ENCODE measurements around the gene PFDN2. TPM values are rescaled to one million over a fixed set of nuclear protein-coding genes. Genes with fewer than 3 reads are reported as not detected.

The PFDN2 gene
- total RNA-seq: 16.2 TPM

GRCh38 chr1:161117759-161118581 lies at the start of gene PFDN2, which contains the start of gene NIT1:
PFDN2 (minus strand) TSS chr1:161118037; CDS start chr1:161118026, 11 bp downstream.
NIT1 (plus strand) TSS chr1:161118105; CDS start chr1:161118177, 72 bp downstream.

GRCh38 chr1:161165742-161166668 lies 48.2 kb upstream of the PFDN2 start, which contains the start of gene PPOX:
PPOX (plus strand) TSS chr1:161166426; CDS start chr1:161166848, 422 bp downstream.

GRCh38 chr1:161159087-161159912 lies 41.5 kb upstream of the PFDN2 start, which contains the start of gene USP21:
USP21 (plus strand) TSS chr1:161159500; CDS start chr1:161160641, 1,141 bp downstream.

GRCh38 chr1:161153682-161154337 lies 36.0 kb upstream of the PFDN2 start, which contains the start of gene UFC1:
UFC1 (plus strand) TSS chr1:161153978; CDS start chr1:161153998, 20 bp downstream.

GRCh38 chr1:161132410-161133219 lies 14.8 kb upstream of the PFDN2 start, which contains the start of gene DEDD:
DEDD (minus strand) TSS chr1:161132667; CDS start chr1:161124462, 8,205 bp downstream.

GRCh38 chr1:161098210-161099068 lies 19.4 kb downstream of the PFDN2 start, which contains the start of gene KLHDC9:
KLHDC9 (plus strand) TSS chr1:161098361; CDS start chr1:161098536, 175 bp downstream.

GRCh38 chr1:161089251-161089924 lies 28.4 kb downstream of the PFDN2 start, which contains the start of gene NECTIN4:
NECTIN4 (minus strand) TSS chr1:161089558; CDS start chr1:161089296, 262 bp downstream.

GRCh38 chr1:161069731-161070270 lies 48.0 kb downstream of the PFDN2 start, which contains the start of gene ARHGAP30:
ARHGAP30 (minus strand) TSS chr1:161069891; CDS start chr1:161069624, 267 bp downstream.

Small RNAs within 50 kb of the gene (small RNA-seq; reads per million reads assigned to genes)
- not detected for gene RF01225 (ENCODE audit: low replicate concordance)

Other genes with a start within 250 kb of the PFDN2 start
- 3.2 TPM for gene ITLN1, start 232.9 kb downstream of the PFDN2 start, total RNA-seq
- gene ITLN2, start 163.2 kb downstream of the PFDN2 start, total RNA-seq: not detected
- 96.5 TPM for gene F11R, start 96.9 kb downstream of the PFDN2 start, total RNA-seq
- gene TSTD1, start 79.1 kb downstream of the PFDN2 start, total RNA-seq: 56.5 TPM
- 63.2 TPM for gene USF1, start 72.1 kb downstream of the PFDN2 start, total RNA-seq
- 5.5 TPM for gene ARHGAP30, start 48.1 kb downstream of the PFDN2 start, total RNA-seq
- 6.3 TPM for gene NECTIN4, start 28.5 kb downstream of the PFDN2 start, total RNA-seq
- 10.7 TPM for gene KLHDC9, start 19.7 kb downstream of the PFDN2 start, total RNA-seq
- 43.4 TPM for gene NIT1, start 68 bp upstream of the PFDN2 start, total RNA-seq
- gene DEDD, start 14.6 kb upstream of the PFDN2 start, total RNA-seq: 22.9 TPM
- 58.5 TPM for gene UFC1, start 35.9 kb upstream of the PFDN2 start, total RNA-seq
- gene USP21, start 41.5 kb upstream of the PFDN2 start, total RNA-seq: 27.8 TPM
- 26.1 TPM for gene PPOX, start 48.4 kb upstream of the PFDN2 start, total RNA-seq
- 40.8 TPM for gene B4GALT3, start 59.5 kb upstream of the PFDN2 start, total RNA-seq
- gene ADAMTS4, start 81.0 kb upstream of the PFDN2 start, total RNA-seq: 1.3 TPM
- 161 TPM for gene NDUFS2, start 84.3 kb upstream of the PFDN2 start, total RNA-seq
- 21.9 TPM for gene FCER1G, start 97.3 kb upstream of the PFDN2 start, total RNA-seq
- 0.70 TPM for gene APOA2, start 105.6 kb upstream of the PFDN2 start, total RNA-seq
- 13.1 TPM for gene TOMM40L, start 108.0 kb upstream of the PFDN2 start, total RNA-seq
- 0.23 TPM for gene NR1I3, start 120.2 kb upstream of the PFDN2 start, total RNA-seq
- 1.3 TPM for gene PCP4L1, start 140.7 kb upstream of the PFDN2 start, total RNA-seq
- gene MPZ, start 191.9 kb upstream of the PFDN2 start, total RNA-seq: 8.2 TPM
- gene SDHC, start 196.3 kb upstream of the PFDN2 start, total RNA-seq: 104 TPM
- gene CFAP126, start 249.8 kb upstream of the PFDN2 start, total RNA-seq: 0.82 TPM

Measured in metanephros (tissue), 2 donors.